SK-N-MC (cell line): Measurements from ENCODE around the gene DYNLT5.

Source experiments
- DNase-seq: peaks from one replicate; pipeline ENCODE4 v3.0.0-alpha.2; 2011; ENCODE audit warnings: low read depth, low spot score
- H3K27ac ChIP-seq: fragments of 200-600 bp; sonication (generic); 2 replicates; pipeline ENCODE4 v1.5.1; 2016; ENCODE audit warnings: mixed run types
- H3K36me3 ChIP-seq: fragments of 200-600 bp; sonication (generic); 2 replicates; pipeline ENCODE4 v1.6.1; 2017; ENCODE audit warnings: antibody characterized with exemption, low read length, mixed read lengths; ENCODE audit not compliant: insufficient read depth
- H3K4me3 ChIP-seq: fragments of 200-600 bp; sonication (generic); 2 replicates; pipeline ENCODE4 v1.5.1; 2016
- H3K9ac ChIP-seq: fragments of 200-600 bp; sonication (generic); 2 replicates; pipeline ENCODE4 v1.8.0; 2017; ENCODE audit warnings: mixed run types, mixed read lengths; ENCODE audit not compliant: insufficient read length
- H3K9me3 ChIP-seq: fragments of 200-600 bp; sonication (generic); 2 replicates; pipeline ENCODE4 v1.6.1; 2017; ENCODE audit warnings: low read depth, mild to moderate bottlenecking, antibody characterized with exemption, low read length, moderate library complexity, mixed read lengths
- EZH2 ChIP-seq: fragments of 200-600 bp; sonication (generic); IDR thresholded peaks from one replicate; pipeline ENCODE4 v1.6.1; 2017; ENCODE audit warnings: antibody characterized with exemption
- FOXP2 ChIP-seq: optimal IDR thresholded peaks from 2 replicates; pipeline ENCODE3; 2011; ENCODE audit warnings: mild to moderate bottlenecking, moderate library complexity; ENCODE audit not compliant: insufficient read depth; ENCODE audit errors: extremely low read length, control extremely low read depth
- POLR2AphosphoS5 ChIP-seq: IDR thresholded peaks from 2 replicates; pipeline ENCODE4 v1.6.1; 2012; ENCODE audit warnings: mild to moderate bottlenecking, low read depth, low read length, borderline replicate concordance

Gene DYNLT5

DNA sequence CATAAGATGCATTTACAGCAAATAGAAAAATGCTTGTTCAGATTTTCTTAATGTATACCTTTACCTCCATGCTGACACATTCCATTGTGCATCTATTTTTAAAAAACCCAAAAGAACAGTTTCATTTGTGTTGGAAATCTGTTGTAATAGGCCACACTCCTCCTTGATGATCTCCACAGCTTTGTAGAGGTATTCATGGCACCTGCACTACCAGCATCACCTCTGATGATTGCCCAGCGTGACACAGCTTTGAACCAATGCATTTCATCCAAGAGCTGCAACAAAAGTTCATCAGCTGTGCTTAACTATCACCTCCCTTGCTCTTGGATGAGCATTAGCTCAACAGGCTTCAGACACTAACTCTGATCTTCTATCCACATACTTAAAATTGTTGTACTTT is 8.2 kb downstream of the DYNLT5 start:
- Histone ChIP-seq H3K9me3 (no peaks in the 10 kb centered on the region), H3K4me3 (no peak overlapping the region), H3K27ac (no peak overlapping the region), H3K36me3 (no peaks in the 10 kb centered on the region), H3K9ac (no peak overlapping the region)
- no peak for DNase-seq
- no peak for TF ChIP-seq EZH2
- no peak for TF ChIP-seq FOXP2
- no peak for TF ChIP-seq POLR2AphosphoS5

DNA sequence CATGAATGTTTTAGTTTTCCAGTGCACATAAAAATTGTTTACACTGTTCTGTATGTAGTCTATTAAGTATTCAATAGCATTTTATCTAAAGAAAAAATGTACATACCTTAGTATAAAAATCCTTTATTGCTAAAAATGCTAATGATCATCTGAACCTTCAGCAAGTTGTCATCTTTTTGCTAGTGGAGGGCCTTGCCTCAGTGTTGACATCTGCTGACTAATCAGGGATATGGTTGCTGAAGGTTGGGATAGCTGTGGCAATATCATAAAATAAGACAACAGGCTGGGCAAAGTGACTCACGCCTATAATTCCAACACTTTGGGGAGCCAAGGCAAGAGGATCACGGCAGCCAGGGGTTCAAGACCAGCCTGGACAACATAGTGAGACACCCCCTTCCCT is 9.0 kb downstream of the DYNLT5 start:
- no peak overlapping the region for H3K4me3 ChIP-seq
- DNase-seq: no peak

DNA sequence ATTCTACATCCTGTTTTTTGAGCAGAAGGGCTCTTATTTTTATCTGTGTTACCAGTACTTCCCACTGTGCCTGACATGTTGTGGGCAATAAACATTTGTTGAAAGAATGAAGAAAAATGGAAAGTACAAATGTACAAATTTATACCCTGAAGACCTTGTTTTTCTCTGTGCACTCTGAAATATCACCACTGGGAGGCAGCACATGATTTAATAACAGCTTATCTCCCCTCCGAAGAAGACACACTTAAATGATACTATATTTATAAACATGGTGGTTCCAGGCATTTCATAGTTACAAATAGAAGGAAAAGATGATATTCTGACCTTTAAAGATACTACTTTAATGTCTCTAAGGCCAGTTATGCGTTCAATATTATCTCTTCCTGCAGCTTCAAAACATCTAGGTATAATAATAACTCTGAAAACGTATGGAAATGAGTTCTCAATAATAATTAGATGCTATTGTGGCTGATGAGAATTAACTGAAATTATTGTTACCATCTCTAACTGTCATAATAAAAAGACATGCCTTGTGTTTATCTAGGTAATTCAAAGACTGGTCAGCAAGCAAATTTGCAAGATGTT is 12.8 kb downstream of the DYNLT5 start:
- H3K9ac ChIP-seq: no peak overlapping the region
- 0 out of 2 replicates have a peak overlapping the region, but pooled peaks have one; percentile 12 for H3K4me3 ChIP-seq
- H3K27ac ChIP-seq: peak overlapping the region; percentile 20; the same call in 1 of the 2 replicates
- no peaks in the 10 kb centered on the region for H3K9me3 ChIP-seq
- TF ChIP-seq POLR2AphosphoS5 (no peak), FOXP2 (no peak), EZH2 (no peak)
- DNase-seq: peak; percentile 69
- H3K36me3 ChIP-seq: no peaks in the 10 kb centered on the region

More for the DNA sequence above, 9.0 kb downstream of the DYNLT5 start:
- Histone ChIP-seq H3K36me3 (no peaks in the 10 kb centered on the region), H3K27ac (no peak overlapping the region), H3K9me3 (no peaks in the 10 kb centered on the region), H3K9ac (no peak overlapping the region)
- TF ChIP-seq EZH2 (no peak), POLR2AphosphoS5 (no peak), FOXP2 (no peak)

DNA sequence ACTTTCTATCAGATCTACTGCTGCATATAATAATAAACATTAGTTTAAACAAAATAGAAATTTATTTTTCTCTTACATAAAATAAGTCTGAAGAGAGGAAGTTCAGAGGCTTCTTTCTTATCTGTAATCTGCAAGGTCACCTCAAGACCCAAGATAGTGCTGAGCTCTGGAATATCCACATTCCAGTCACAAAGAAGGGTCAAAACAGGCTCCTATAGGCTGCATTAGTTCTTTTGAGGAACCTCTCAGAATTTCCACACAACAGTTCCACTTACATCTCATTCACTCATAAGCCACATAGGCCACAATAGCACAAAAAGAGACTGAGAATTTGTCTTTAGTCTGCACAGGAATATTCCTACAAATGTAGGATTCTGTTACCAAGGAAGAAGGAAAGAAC is 15.4 kb downstream of the DYNLT5 start:
- DNase-seq: no peak
- TF ChIP-seq FOXP2 (no peak), EZH2 (no peak), POLR2AphosphoS5 (no peak)
- no peaks in the 10 kb centered on the region for H3K9me3 ChIP-seq
- H3K9ac ChIP-seq: no peak overlapping the region
- no peak overlapping the region for H3K27ac ChIP-seq
- no peaks in the 10 kb centered on the region for H3K36me3 ChIP-seq
- H3K4me3 ChIP-seq: no peak overlapping the region

DNA sequence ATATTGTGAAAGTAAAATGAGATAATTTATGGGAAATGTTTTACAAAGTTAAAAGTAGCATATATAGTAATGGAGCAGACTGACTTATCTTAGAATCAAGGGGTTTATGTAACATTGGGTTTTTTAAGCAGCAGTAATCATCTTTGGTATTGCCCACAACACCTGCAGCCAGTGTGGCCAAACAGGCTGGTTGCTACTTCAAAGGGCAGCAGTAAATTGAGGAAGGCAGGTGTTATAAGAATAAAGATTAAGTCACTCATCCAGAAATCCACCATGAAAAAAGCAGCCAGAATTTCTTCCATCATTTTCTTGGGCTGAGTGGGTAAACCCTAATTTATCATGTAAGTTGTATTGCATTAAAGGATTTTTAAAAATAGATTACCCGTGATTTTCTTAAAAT is 16.7 kb downstream of the DYNLT5 start:
- H3K9ac ChIP-seq: no peak overlapping the region
- H3K4me3 ChIP-seq: no peak overlapping the region
- no peaks in the 10 kb centered on the region for H3K9me3 ChIP-seq
- DNase-seq: no peak
- H3K27ac ChIP-seq: no peak overlapping the region
- TF ChIP-seq FOXP2 (no peak), EZH2 (no peak), POLR2AphosphoS5 (no peak)
- no peaks in the 10 kb centered on the region for H3K36me3 ChIP-seq

DNA sequence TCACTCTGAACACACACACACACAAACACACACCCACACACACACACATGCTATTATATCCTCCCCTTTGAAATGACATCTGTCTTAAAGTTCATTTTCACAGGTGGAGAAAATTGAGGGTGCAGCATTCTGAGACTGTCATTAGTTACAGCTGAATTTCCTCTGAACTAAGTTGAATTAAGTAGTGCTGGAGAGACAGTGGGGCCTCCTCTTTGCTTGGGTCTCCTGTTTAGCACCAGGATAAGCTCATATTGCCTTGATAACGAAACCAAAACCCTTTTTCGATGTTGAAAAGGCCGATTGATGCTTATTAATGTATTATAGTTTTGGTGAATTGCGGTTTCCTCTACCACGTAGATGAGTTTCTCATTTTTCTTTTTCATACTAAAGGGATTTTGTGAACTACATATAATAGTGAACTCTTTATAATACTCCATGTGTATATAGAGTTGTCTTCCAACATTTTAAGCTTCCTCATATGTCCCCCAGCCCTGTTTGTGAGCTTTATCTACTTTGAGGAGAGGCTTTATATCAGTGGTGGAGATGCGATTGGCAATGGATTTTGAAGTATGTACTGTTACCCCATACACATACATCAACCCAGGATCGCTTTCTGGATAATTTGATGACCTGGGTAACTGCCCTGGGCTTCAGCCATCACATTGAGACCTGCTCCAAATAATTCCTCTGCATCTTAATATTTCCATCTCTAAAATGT is 17.4 kb downstream of the DYNLT5 start:
- no peak for DNase-seq
- H3K36me3 ChIP-seq: no peaks in the 10 kb centered on the region
- H3K9ac ChIP-seq: no peak overlapping the region
- no peak overlapping the region for H3K27ac ChIP-seq
- no peaks in the 10 kb centered on the region for H3K9me3 ChIP-seq
- H3K4me3 ChIP-seq: no peak overlapping the region
- TF ChIP-seq POLR2AphosphoS5: no peak
- no peak for TF ChIP-seq EZH2
- no peak for TF ChIP-seq FOXP2

DNA sequence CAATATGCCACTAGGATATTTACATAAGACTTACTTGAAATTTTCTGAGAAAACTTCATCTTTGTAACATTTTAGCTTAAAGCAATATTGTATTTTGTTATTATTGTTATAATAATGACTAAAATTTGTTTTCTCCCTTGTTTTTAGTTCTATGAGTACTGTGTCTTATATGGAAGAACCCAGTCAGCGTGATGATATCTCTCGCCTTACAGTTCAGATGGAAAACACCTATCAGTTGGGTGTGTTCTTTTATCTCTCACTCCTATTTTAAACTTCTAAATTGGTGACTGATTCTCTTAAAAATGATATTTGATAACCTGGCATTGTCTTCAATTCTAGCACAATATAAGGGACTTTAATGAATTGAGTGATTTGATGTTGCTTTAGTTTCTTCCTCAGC is 18.0 kb downstream of the DYNLT5 start:
- H3K9ac ChIP-seq: no peak overlapping the region
- no peaks in the 10 kb centered on the region for H3K36me3 ChIP-seq
- no peak overlapping the region for H3K27ac ChIP-seq
- TF ChIP-seq EZH2: no peak
- no peaks in the 10 kb centered on the region for H3K9me3 ChIP-seq
- no peak overlapping the region for H3K4me3 ChIP-seq
- no peak for DNase-seq

DNA sequence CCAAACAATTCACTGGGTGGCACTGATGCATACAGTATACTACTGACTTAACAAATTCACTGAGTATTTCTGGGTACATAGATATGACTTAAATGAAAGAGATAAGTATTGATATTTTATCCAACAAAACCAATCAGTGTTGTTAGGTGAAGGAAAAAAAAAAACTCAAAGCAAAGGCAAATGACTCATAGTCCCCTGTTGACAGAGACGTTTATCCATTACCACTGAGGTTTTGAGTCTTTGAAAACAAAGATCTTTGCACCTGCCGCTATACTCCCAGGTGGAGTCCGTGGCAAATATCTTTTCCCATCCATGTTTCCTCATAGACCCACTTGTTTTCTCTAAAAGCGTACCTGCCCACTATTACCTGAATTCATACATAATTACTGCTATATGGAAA is 18.4 kb downstream of the DYNLT5 start:
- no peak for DNase-seq
- no peaks in the 10 kb centered on the region for H3K9me3 ChIP-seq
- H3K9ac ChIP-seq: no peak overlapping the region
- no peak overlapping the region for H3K4me3 ChIP-seq
- H3K36me3 ChIP-seq: no peaks in the 10 kb centered on the region
- no peak overlapping the region for H3K27ac ChIP-seq
- TF ChIP-seq EZH2: no peak
- TF ChIP-seq POLR2AphosphoS5: no peak
- TF ChIP-seq FOXP2: no peak

DNA sequence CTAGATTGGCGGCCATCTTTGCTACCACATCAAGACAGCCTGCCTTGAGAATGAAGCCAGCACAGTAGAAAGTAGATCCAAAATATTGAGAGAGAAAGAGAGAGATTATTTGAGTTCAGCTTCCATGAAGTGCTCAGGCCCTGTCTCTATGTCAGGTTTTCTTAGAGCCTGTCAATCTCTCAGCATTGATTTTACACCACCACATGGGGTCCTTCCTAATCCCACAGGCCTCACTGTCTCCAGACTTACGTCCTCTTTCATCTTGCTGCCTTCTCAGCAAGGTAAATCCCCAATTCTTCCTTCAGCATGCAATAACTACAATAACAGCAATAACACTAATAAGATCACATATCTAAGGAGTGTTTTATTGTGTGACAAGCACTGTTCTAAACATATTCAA is 21.0 kb downstream of the DYNLT5 start:
- no peaks in the 10 kb centered on the region for H3K9me3 ChIP-seq
- TF ChIP-seq POLR2AphosphoS5: no peak
- TF ChIP-seq FOXP2: no peak
- no peaks in the 10 kb centered on the region for H3K36me3 ChIP-seq
- no peak overlapping the region for H3K9ac ChIP-seq
- H3K27ac ChIP-seq: no peak overlapping the region
- H3K4me3 ChIP-seq: no peak overlapping the region
- no peak for DNase-seq
